Retinal pigment epithelial cell (primary cell): Measurements from ENCODE around the gene SREBF1.
A peak's percentile ranks its signal among the peaks of the same experiment; 100 is the strongest.

Experiments used
- DNase-seq: peaks from one replicate; pipeline ENCODE4 v3.0.0-alpha.2; 2010; ENCODE audit warnings: low read depth
- H3K4me3 ChIP-seq: 2 replicates; pipeline ENCODE4 v1.5.1; 2011; ENCODE audit warnings: mild to moderate bottlenecking, low read length, control low read depth, moderate library complexity
- TF ChIP-seq, protein P1 (sequence below): conservative IDR thresholded peaks from 2 replicates; pipeline ENCODE4 v1.5.1; 2011; ENCODE audit warnings: low read depth, low read length, control low read depth, inconsistent platforms

SREBF1 gene

DNA sequence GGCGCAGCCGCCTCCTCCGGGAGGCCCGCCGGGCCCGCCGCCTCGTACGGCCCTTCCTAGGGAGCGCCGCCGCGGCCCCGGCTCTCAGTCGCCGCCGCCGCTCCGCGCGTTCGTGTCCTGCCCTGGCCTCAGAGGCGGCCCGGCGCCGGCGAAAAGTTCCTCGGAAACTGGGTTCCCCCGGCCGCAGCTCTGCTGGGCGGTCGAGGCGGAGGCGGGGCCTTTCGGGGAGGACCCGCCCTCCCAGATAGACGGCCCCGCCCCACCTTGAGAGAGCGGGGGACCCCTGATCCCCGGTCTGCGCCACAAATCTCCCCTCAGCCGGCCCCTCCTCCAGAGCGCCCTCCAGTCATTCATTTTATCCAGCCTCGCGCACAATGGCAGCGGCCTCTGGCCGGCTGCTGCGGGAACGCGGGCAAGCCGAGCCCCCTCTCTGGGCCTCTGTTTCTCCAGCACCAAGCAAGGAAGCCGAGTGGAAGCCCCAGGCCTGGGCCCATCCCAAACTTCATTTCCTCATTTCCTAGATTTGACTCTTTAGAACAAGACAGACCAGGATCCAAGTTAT, at the start of gene SREBF1:
Gene SREBF1 (minus strand): TSS at position 169 of the 562 bp plus-strand sequence. CDS start 169 bp downstream, outside the sequence.
- TF ChIP-seq, protein P1, sequence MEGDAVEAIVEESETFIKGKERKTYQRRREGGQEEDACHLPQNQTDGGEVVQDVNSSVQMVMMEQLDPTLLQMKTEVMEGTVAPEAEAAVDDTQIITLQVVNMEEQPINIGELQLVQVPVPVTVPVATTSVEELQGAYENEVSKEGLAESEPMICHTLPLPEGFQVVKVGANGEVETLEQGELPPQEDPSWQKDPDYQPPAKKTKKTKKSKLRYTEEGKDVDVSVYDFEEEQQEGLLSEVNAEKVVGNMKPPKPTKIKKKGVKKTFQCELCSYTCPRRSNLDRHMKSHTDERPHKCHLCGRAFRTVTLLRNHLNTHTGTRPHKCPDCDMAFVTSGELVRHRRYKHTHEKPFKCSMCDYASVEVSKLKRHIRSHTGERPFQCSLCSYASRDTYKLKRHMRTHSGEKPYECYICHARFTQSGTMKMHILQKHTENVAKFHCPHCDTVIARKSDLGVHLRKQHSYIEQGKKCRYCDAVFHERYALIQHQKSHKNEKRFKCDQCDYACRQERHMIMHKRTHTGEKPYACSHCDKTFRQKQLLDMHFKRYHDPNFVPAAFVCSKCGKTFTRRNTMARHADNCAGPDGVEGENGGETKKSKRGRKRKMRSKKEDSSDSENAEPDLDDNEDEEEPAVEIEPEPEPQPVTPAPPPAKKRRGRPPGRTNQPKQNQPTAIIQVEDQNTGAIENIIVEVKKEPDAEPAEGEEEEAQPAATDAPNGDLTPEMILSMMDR: no peak
- peak within 1 kb of the TSS; percentile 75 for H3K4me3 ChIP-seq
- DNase-seq: no peak

DNA sequence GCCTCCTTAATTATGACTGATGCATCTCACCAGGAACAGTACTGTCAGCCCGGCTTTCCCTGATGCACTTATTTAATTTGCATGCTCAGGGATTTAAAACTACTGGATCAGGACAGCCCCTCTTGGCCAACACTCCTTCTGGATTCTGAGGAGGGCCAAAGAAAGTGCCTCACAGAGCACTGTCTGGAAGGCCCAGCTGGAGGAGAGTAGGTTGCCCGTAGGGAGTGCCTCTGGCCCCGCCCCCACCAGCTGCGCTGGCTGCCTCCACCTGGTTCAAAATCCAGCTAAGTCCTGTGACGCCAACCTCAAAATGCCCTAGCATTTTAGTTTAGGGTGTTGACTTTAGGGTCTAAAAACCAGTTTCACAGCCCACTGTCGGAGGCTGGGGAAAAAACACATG, 49.4 kb upstream of the SREBF1 start:
- H3K4me3 ChIP-seq: no peak overlapping the region
- TF ChIP-seq, protein P1: no peak
- DNase-seq: no peak

DNA sequence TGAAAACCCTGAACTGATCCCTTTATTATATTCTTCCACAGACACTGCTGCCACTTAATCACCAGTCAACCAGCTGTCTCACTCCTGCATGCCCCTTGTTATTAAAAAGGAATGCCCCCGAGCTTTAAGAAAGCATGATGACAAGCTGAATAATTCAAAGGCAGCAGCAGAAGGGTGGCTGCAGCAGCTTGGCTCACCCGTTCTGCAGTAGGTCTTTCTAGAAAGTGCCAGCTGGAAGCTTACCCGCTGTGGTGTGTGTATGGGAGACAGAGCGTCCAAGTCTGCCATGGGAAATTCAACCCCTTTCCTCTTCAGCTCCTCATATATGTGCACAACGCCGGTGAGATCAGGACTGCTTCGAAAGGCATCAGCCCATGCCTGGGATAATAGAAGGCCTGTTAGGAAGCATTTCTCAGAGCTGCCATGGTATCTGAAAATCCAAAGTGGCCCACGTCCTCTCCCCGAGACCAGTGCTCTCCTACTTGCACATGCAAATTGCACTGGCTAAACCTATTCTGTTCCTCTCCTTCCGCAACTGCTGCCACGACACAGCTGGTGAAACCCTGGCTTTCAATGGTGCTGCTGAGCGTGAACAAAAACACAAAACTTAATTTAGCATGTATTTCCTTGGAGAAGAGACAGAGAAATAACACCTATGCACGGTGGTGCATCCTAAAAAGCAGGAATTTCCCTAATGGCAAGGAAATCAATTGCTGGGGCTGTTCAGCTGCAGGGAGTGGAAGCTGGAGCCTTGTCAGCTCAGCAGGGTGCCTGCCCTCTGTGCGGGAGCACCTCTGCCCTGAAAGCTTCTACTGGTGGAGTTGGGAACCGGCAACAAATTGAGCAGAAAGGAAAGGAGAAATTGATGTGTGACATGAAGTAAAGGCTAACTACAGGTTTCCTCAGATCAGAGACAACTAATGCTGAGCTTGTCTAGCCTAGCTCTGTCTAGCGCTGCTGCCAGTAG, 47.9 kb upstream of the SREBF1 start:
- TF ChIP-seq, protein P1: no peak
- DNase-seq: no peak
- H3K4me3 ChIP-seq: no peak overlapping the region

DNA sequence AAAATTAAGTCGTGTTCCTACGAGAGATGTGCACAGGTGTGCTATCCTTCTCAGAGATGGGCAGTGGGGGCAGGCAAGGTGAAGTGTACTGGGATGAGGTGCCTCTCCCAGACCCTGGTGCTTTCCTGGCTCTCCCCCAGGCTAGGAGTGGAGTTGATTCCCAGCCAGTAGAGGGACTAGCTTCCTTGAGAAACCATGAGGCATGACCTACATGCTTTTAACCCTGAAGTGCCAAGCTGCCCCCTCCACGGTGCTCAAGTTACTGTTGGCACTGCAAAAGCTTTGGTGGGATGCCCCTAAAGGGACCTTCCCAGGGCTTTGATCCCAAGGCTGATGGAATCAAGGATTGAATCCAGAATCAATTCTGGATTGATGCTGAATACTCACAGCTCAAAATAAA, 47.0 kb upstream of the SREBF1 start:
- TF ChIP-seq, protein P1: no peak
- no peak overlapping the region for H3K4me3 ChIP-seq
- DNase-seq: no peak

DNA sequence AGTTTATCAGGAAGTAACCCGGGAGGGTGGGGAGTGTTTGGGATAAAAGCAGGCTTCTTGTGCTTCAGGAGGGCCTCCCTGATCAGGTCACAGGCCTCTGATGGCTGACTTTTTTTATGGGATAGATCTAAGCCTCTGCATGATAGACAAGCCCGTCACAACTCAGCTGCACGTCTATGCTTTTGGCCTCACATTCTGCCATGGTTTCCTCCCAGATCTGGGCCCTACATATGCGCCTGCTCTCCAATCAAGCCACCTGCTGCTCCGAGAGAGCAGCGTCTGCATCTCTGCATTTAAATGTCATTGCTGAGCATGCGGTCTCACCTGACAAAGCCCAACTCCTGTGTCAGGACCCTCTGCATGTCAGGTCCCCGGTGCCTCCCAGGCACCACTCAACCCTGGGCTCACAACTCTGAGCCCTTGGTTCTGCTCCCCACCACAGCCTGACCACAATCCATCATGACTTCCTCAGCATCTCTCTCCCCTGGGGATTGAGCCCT, 45.3 kb upstream of the SREBF1 start:
- H3K4me3 ChIP-seq: no peak overlapping the region
- TF ChIP-seq, protein P1: no peak
- DNase-seq: no peak

DNA sequence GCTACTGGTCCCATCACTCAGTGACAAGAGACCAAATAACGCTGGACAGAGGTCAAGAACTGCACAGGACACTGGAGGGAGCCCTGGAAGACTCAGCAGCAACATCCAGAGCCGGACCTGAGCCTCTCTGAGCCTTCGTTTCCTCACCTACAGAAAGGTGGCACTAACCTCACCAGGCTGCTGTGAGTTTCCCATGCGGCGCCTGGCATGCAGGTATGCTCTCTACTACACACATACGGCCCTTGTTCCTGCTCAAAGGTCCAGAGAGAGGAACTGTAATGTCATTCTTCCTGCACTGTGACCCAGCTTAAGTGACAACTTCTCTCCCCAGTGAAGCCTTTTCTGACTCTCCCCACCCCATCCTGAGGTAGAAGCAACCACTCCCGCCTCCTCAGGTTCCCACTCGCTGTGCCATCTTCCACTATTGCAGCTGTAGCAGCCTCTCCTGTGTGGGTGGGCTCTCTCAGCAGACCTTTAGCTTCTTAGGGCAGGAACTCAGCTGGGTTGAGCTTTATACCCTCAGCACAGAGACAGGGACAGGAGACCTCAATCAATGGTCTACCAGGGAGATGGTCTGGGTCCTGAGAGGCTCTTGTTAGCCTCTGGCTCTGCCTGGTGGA, 43.9 kb upstream of the SREBF1 start:
- TF ChIP-seq, protein P1: no peak
- no peak overlapping the region for H3K4me3 ChIP-seq
- no peak for DNase-seq
